ENCODE data around the gene MOGAT1. TPM values are rescaled to one million over a fixed set of nuclear protein-coding genes. Genes with fewer than 3 reads are reported as not detected.

MOGAT1 gene
- not detected for total RNA-seq

- peak within 1 kb of the TSS; percentile 10 for H3K4me3 ChIP-seq (ENCODE audit: low read depth, poor library complexity, severe bottlenecking)
- no peak for DNase-seq (ENCODE audit: low spot score in 2 of 2)
- WGBS, 2 donors: 4 to 6% methylated on average over 42 to 60 of the region's 66 CpGs
- no peak for TF ChIP-seq POLR2A (IDR thresholded peaks at IDR 0.05)
- no peak for TF ChIP-seq CTCF (IDR thresholded peaks at IDR 0.05)
- intact Hi-C loops (cut with DNase I; ENCODE audit: low total_unique reads): no loop called here
These were observed at the start of gene MOGAT1 for GRCh38 chr2:222671259-222672067. Gene MOGAT1 (plus strand): TSS chr2:222671658. CDS start chr2:222671786, 128 bp downstream.

GRCh38 chr2:222621893-222622292 is 49.6 kb upstream of the MOGAT1 start:
- no peak overlapping the region for H3K4me3 ChIP-seq (ENCODE audit: low read depth, poor library complexity, severe bottlenecking)
- DNase-seq (ENCODE audit: low spot score in 2 of 2): no peak
- TF ChIP-seq CTCF (IDR thresholded peaks at IDR 0.05) (no peak), POLR2A (IDR thresholded peaks at IDR 0.05) (no peak)
- intact Hi-C loops (cut with DNase I; ENCODE audit: low total_unique reads): no loop called here
- WGBS, 2 donors: 91 to 96% methylated on average over 4 of the region's 4 CpGs

GRCh38 chr2:222622910-222623309 is 48.5 kb upstream of the MOGAT1 start:
- intact Hi-C loops (cut with DNase I; ENCODE audit: low total_unique reads): no loop called here
- WGBS, 2 donors: 75 to 81% methylated on average over 2 of the region's 2 CpGs
- H3K4me3 ChIP-seq (ENCODE audit: low read depth, poor library complexity, severe bottlenecking): no peak overlapping the region
- TF ChIP-seq POLR2A (IDR thresholded peaks at IDR 0.05): no peak
- TF ChIP-seq CTCF (IDR thresholded peaks at IDR 0.05): no peak
- DNase-seq (ENCODE audit: low spot score in 2 of 2): no peak

- intact Hi-C loops (cut with DNase I; ENCODE audit: low total_unique reads): no loop called here
- TF ChIP-seq POLR2A (IDR thresholded peaks at IDR 0.05) (no peak), CTCF (IDR thresholded peaks at IDR 0.05) (no peak)
- WGBS, 2 donors: 88 to 94% methylated on average over 6 of the region's 6 CpGs
- H3K4me3 ChIP-seq (ENCODE audit: low read depth, poor library complexity, severe bottlenecking): no peak overlapping the region
- no peak for DNase-seq (ENCODE audit: low spot score in 2 of 2)
These were observed 47.6 kb upstream of the MOGAT1 start for GRCh38 chr2:222623756-222624309.

GRCh38 chr2:222627764-222628163 is 43.7 kb upstream of the MOGAT1 start:
- H3K4me3 ChIP-seq (ENCODE audit: low read depth, poor library complexity, severe bottlenecking): no peak overlapping the region
- 75 to 86% methylated on average over 5 of the region's 5 CpGs for WGBS, 2 donors
- TF ChIP-seq CTCF (IDR thresholded peaks at IDR 0.05) (no peak), POLR2A (IDR thresholded peaks at IDR 0.05) (no peak)
- DNase-seq (ENCODE audit: low spot score in 2 of 2): no peak
- intact Hi-C loops (cut with DNase I; ENCODE audit: low total_unique reads): no loop called here

Measured in lower leg skin (tissue), 4 donors.